ENCODE results near the gene ZNF772. TPM values are rescaled to one million over a fixed set of nuclear protein-coding genes. Genes with fewer than 3 reads are reported as not detected.
A peak's percentile ranks its signal among the peaks of the same experiment; 100 is the strongest.
"Not testable (repeated sequence)": the region's sequence is repeated elsewhere in the genome, so short reads cannot be mapped to it uniquely, and the experiment has no call there.

The ZNF772 gene
- total RNA-seq, 4 donors from 2014 or later = 7.1 to 11.5 (median 9.0) TPM

- peaks cover 33 to 82% (median 49%) of the 10 kb centered on the region in 4 donors for H3K36me3 ChIP-seq
- peaks cover under 1 to 7% (median 3%) of the 10 kb centered on the region in 4 donors for H3K4me1 ChIP-seq
- no peaks in the 10 kb centered on the region for H3K27me3 ChIP-seq
- TF ChIP-seq CTCF (IDR thresholded peaks at IDR 0.05) (no peak), EP300 (IDR thresholded peaks at IDR 0.05) (no peak), POLR2A (IDR thresholded peaks at IDR 0.05; ENCODE audit: low read depth) (no peak)
- no peak overlapping the region for H3K27ac ChIP-seq (replicated peaks in 1 of 4)
- H3K9me3 ChIP-seq = peaks cover 0 to 58% (median 26%) of the 10 kb centered on the region in 4 donors
- WGBS = 74% methylated on average over 4 of the region's 4 CpGs
- H3K4me3 ChIP-seq = no peak overlapping the region
- intact Hi-C loops (cut with DNase I) = no loop called here
- no peak for DNase-seq (ENCODE audit: extremely low spot score)
Measured at GRCh38 chr19:57506163-57506562, 28.8 kb upstream of the ZNF772 start.

DNA sequence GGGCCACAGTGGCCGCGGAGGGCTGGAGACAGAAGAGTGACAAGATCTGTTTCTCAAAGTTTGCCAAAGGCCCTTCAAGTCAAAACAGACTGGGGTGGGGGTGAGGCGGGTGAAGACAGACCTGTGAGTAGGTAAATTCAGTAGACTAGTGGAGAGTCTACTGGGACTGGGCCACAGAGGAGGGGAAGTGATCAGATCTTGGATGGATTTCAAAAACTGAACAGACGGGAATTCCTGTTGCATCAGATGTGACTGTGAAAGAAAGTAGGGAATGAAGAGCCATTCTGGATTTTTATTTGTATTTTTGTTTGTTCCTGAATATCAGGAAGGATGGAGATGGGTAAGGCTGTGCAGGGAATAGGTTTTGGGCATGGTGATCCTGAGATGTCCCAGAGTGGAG, 23.0 kb upstream of the ZNF772 start:
- WGBS = 6% methylated on average over 2 of the region's 4 CpGs
- H3K4me1 ChIP-seq = peaks cover 7 to 15% (median 11%) of the 10 kb centered on the region in 4 donors
- H3K27ac ChIP-seq (replicated peaks in 1 of 4); DNase-seq (ENCODE audit: extremely low spot score); H3K27me3 ChIP-seq; intact Hi-C loops (cut with DNase I): not testable (repeated sequence)
- peak overlapping the region; percentile 76 to 89 (median 81) for H3K4me3 ChIP-seq
- H3K9me3 ChIP-seq = peaks cover 0 to 23% (median 8%) of the 10 kb centered on the region in 4 donors
- peaks cover 11 to 37% (median 23%) of the 10 kb centered on the region in 4 donors for H3K36me3 ChIP-seq

- intact Hi-C loops (cut with DNase I) = not testable (repeated sequence)
- WGBS = 2% methylated on average over 30 of the region's 69 CpGs
Measured at GRCh38 chr19:57499680-57500395, 22.5 kb upstream of the ZNF772 start, which contains the start of gene ZNF773. Gene ZNF773, plus strand, starts transcription at chr19:57499938. Its CDS starts 143 bp downstream, at chr19:57500081.

DNA sequence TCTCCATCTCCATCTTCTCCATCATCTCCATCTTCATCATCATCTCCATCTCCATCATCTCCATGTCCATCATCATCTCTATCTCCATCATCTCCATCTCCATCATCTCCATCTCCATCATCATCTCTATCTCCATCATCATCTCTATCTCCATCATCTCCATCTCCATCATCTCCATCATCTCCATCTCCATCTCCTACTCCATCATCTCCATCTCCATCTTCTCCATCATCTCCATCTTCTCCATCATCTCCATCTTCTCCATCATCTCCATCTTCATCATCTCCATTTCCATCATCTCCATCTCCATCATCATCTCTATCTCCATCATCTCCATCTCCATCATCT, 21.9 kb upstream of the ZNF772 start:
- Histone ChIP-seq H3K36me3 (peaks cover 6 to 29% (median 14%) of the 10 kb centered on the region in 4 donors), H3K27ac (replicated peaks in 1 of 4) (peak overlapping the region in 1 of 4 donors; percentile 91), H3K9me3 (peaks cover 0 to 22% (median 10%) of the 10 kb centered on the region in 4 donors), H3K4me1 (peaks cover 7 to 15% (median 11%) of the 10 kb centered on the region in 4 donors), H3K4me3 (peak overlapping the region; percentile 76 to 89 (median 81))
- DNase-seq (ENCODE audit: extremely low spot score); intact Hi-C loops (cut with DNase I); H3K27me3 ChIP-seq: not testable (repeated sequence)

More at GRCh38 chr19:57499680-57500395, 22.5 kb upstream of the ZNF772 start, which contains the start of gene ZNF773:
- TF ChIP-seq CTCF (IDR thresholded peaks at IDR 0.05) = peak in 1 of 3 experiments; percentile 12
- peak; percentile 92 for TF ChIP-seq POLR2AphosphoS5 (IDR thresholded peaks at IDR 0.05)
- peak; percentile 55 for TF ChIP-seq POLR2A (IDR thresholded peaks at IDR 0.05; ENCODE audit: low read depth)
- peak within 1 kb of the TSS; percentile 76 to 89 (median 81) for H3K4me3 ChIP-seq
- H3K4me1 ChIP-seq = peaks cover 7 to 15% (median 11%) of the 10 kb centered on the region in 4 donors
- H3K36me3 ChIP-seq = peaks cover 8 to 31% (median 17%) of the 10 kb centered on the region in 4 donors
- DNase-seq (ENCODE audit: extremely low spot score) = peak; percentile 98
- H3K27me3 ChIP-seq = not testable (repeated sequence)
- peaks cover 0 to 23% (median 8%) of the 10 kb centered on the region in 4 donors for H3K9me3 ChIP-seq
- peak within 1 kb of the TSS; percentile 82 to 91 (median 88) for H3K27ac ChIP-seq (replicated peaks in 1 of 4)

DNA sequence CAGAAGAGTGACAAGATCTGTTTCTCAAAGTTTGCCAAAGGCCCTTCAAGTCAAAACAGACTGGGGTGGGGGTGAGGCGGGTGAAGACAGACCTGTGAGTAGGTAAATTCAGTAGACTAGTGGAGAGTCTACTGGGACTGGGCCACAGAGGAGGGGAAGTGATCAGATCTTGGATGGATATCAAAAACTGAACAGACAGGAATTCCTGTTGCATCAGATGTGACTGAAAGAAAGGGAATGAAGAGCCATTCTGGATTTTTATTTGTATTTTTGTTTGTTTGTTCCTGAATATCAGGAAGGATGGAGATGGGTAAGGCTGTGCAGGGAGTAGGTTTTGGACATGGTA, 10.9 kb upstream of the ZNF772 start:
- H3K9me3 ChIP-seq; H3K27ac ChIP-seq (replicated peaks in 1 of 4); intact Hi-C loops (cut with DNase I); DNase-seq (ENCODE audit: extremely low spot score); H3K27me3 ChIP-seq: not testable (repeated sequence)
- H3K4me1 ChIP-seq = peaks cover 7 to 11% (median 8%) of the 10 kb centered on the region in 4 donors
- H3K4me3 ChIP-seq = peak overlapping the region in 3 of 4 donors; percentile 91 to 98 (median 97)
- peaks cover 25 to 32% (median 28%) of the 10 kb centered on the region in 4 donors for H3K36me3 ChIP-seq
- no CpG with 5 or more reads among the region's 1 CpG for WGBS

GRCh38 chr19:57487477-57488298, 10.3 kb upstream of the ZNF772 start, which contains the start of gene ZNF419:
Gene ZNF419, plus strand, starts transcription at chr19:57487750. Its CDS starts 201 bp downstream, at chr19:57487951.
- 2% methylated on average over 28 of the region's 69 CpGs for WGBS
- peaks cover 20 to 26% (median 22%) of the 10 kb centered on the region in 4 donors for H3K36me3 ChIP-seq
- H3K27ac ChIP-seq (replicated peaks in 1 of 4) = peak within 1 kb of the TSS; percentile 68 to 80 (median 76)
- H3K4me3 ChIP-seq = peak within 1 kb of the TSS; percentile 70 to 98 (median 94)
- H3K27me3 ChIP-seq; H3K9me3 ChIP-seq; intact Hi-C loops (cut with DNase I): not testable (repeated sequence)
- peak; percentile 87 for TF ChIP-seq POLR2AphosphoS5 (IDR thresholded peaks at IDR 0.05)
- peak; percentile 96 for DNase-seq (ENCODE audit: extremely low spot score)
- peaks cover 7 to 11% (median 8%) of the 10 kb centered on the region in 4 donors for H3K4me1 ChIP-seq
